Body of pancreas (tissue), 4 donors: ENCODE measurements around the gene DDAH2.

Source experiments
- POLR2A ChIP-seq, 3 donors: fragments of 450-650 bp; IDR thresholded peaks; one replicate each; pipeline ENCODE4 v1.6.1; 2016; ENCODE audit warnings: antibody characterized with exemption in 3 of 3, mild to moderate bottlenecking in 2 of 3
- TF ChIP-seq, protein P1 (sequence below), 7 experiments: fragments of 450-650 bp in 4 of 7; fragments of 200-600 bp in 3 of 7; sonication (generic) in 3 of 7; IDR thresholded peaks; one replicate each; pipeline ENCODE4 v1.5.1; 2016 to 2019; ENCODE audit warnings: antibody characterized with exemption in 7 of 7

GRCh38 chr6:31740397-31741223, 11.5 kb upstream of the DDAH2 start:
- TF ChIP-seq, protein P1, sequence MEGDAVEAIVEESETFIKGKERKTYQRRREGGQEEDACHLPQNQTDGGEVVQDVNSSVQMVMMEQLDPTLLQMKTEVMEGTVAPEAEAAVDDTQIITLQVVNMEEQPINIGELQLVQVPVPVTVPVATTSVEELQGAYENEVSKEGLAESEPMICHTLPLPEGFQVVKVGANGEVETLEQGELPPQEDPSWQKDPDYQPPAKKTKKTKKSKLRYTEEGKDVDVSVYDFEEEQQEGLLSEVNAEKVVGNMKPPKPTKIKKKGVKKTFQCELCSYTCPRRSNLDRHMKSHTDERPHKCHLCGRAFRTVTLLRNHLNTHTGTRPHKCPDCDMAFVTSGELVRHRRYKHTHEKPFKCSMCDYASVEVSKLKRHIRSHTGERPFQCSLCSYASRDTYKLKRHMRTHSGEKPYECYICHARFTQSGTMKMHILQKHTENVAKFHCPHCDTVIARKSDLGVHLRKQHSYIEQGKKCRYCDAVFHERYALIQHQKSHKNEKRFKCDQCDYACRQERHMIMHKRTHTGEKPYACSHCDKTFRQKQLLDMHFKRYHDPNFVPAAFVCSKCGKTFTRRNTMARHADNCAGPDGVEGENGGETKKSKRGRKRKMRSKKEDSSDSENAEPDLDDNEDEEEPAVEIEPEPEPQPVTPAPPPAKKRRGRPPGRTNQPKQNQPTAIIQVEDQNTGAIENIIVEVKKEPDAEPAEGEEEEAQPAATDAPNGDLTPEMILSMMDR (IDR thresholded peaks at IDR 0.05): no peak
- no peak for TF ChIP-seq POLR2A (IDR thresholded peaks at IDR 0.05)
